Measurements from ENCODE around the gene HINT2.

The HINT2 gene

GRCh38 chr9:35790025-35790384 lies 24.8 kb downstream of the HINT2 start:
- Histone ChIP-seq H3K36me3 (ENCODE audit: control insufficient read depth, low read depth, low read length) (no peaks in the 10 kb centered on the region), H3K4me1 (ENCODE audit: control insufficient read depth, low read depth, low read length) (peaks cover 12% of the 10 kb centered on the region), H3K9me3 (ENCODE audit: control insufficient read depth, low read depth, low read length) (no peaks in the 10 kb centered on the region), H3K27ac (ENCODE audit: low read length) (no peak overlapping the region), H3K9ac (ENCODE audit: low read length) (no peak overlapping the region), H3K27me3 (ENCODE audit: control insufficient read depth, insufficient read depth, low read length) (peaks cover 7% of the 10 kb centered on the region), H3K4me3 (ENCODE audit: low read length) (no peak overlapping the region)

GRCh38 chr9:35789541-35789940 lies 25.3 kb downstream of the HINT2 start:
- peaks cover 7% of the 10 kb centered on the region for H3K27me3 ChIP-seq (ENCODE audit: control insufficient read depth, insufficient read depth, low read length)
- peaks cover 12% of the 10 kb centered on the region for H3K4me1 ChIP-seq (ENCODE audit: control insufficient read depth, low read depth, low read length)
- H3K9ac ChIP-seq (ENCODE audit: low read length) = no peak overlapping the region
- no peak overlapping the region for H3K27ac ChIP-seq (ENCODE audit: low read length)
- no peaks in the 10 kb centered on the region for H3K9me3 ChIP-seq (ENCODE audit: control insufficient read depth, low read depth, low read length)
- no peaks in the 10 kb centered on the region for H3K36me3 ChIP-seq (ENCODE audit: control insufficient read depth, low read depth, low read length)
- no peak overlapping the region for H3K4me3 ChIP-seq (ENCODE audit: low read length)

GRCh38 chr9:35783418-35783817 lies 31.4 kb downstream of the HINT2 start:
- Histone ChIP-seq H3K27me3 (ENCODE audit: control insufficient read depth, insufficient read depth, low read length) (no peaks in the 10 kb centered on the region), H3K9me3 (ENCODE audit: control insufficient read depth, low read depth, low read length) (no peaks in the 10 kb centered on the region), H3K9ac (ENCODE audit: low read length) (no peak overlapping the region), H3K27ac (ENCODE audit: low read length) (no peak overlapping the region), H3K36me3 (ENCODE audit: control insufficient read depth, low read depth, low read length) (no peaks in the 10 kb centered on the region), H3K4me1 (ENCODE audit: control insufficient read depth, low read depth, low read length) (no peaks in the 10 kb centered on the region), H3K4me3 (ENCODE audit: low read length) (no peak overlapping the region)

- Histone ChIP-seq H3K27me3 (ENCODE audit: control insufficient read depth, insufficient read depth, low read length) (no peaks in the 10 kb centered on the region), H3K9me3 (ENCODE audit: control insufficient read depth, low read depth, low read length) (no peaks in the 10 kb centered on the region), H3K36me3 (ENCODE audit: control insufficient read depth, low read depth, low read length) (no peaks in the 10 kb centered on the region), H3K4me3 (ENCODE audit: low read length) (no peak overlapping the region), H3K27ac (ENCODE audit: low read length) (no peak overlapping the region), H3K9ac (ENCODE audit: low read length) (no peak overlapping the region), H3K4me1 (ENCODE audit: control insufficient read depth, low read depth, low read length) (peaks cover under 1% of the 10 kb centered on the region)
Observed at GRCh38 chr9:35781066-35781465, 33.8 kb downstream of the HINT2 start.

GRCh38 chr9:35778496-35778895 lies 36.3 kb downstream of the HINT2 start:
- Histone ChIP-seq H3K9me3 (ENCODE audit: control insufficient read depth, low read depth, low read length) (no peaks in the 10 kb centered on the region), H3K4me3 (ENCODE audit: low read length) (no peak overlapping the region), H3K27ac (ENCODE audit: low read length) (no peak overlapping the region), H3K27me3 (ENCODE audit: control insufficient read depth, insufficient read depth, low read length) (no peaks in the 10 kb centered on the region), H3K4me1 (ENCODE audit: control insufficient read depth, low read depth, low read length) (peaks cover 11% of the 10 kb centered on the region), H3K9ac (ENCODE audit: low read length) (no peak overlapping the region), H3K36me3 (ENCODE audit: control insufficient read depth, low read depth, low read length) (no peaks in the 10 kb centered on the region)

GRCh38 chr9:35776018-35776417 lies 38.8 kb downstream of the HINT2 start:
- Histone ChIP-seq H3K9me3 (ENCODE audit: control insufficient read depth, low read depth, low read length) (no peaks in the 10 kb centered on the region), H3K27ac (ENCODE audit: low read length) (no peak overlapping the region)

GRCh38 chr9:35774907-35775635 lies 39.8 kb downstream of the HINT2 start:
- H3K27me3 ChIP-seq (ENCODE audit: control insufficient read depth, insufficient read depth, low read length) = no peaks in the 10 kb centered on the region
- H3K36me3 ChIP-seq (ENCODE audit: control insufficient read depth, low read depth, low read length) = no peaks in the 10 kb centered on the region
- H3K4me1 ChIP-seq (ENCODE audit: control insufficient read depth, low read depth, low read length) = peaks cover 11% of the 10 kb centered on the region
- no peak overlapping the region for H3K27ac ChIP-seq (ENCODE audit: low read length)
- H3K9me3 ChIP-seq (ENCODE audit: control insufficient read depth, low read depth, low read length) = no peaks in the 10 kb centered on the region
- no peak overlapping the region for H3K9ac ChIP-seq (ENCODE audit: low read length)
- no peak overlapping the region for H3K4me3 ChIP-seq (ENCODE audit: low read length)

More at GRCh38 chr9:35776018-35776417, 38.8 kb downstream of the HINT2 start:
- no peak overlapping the region for H3K4me3 ChIP-seq (ENCODE audit: low read length)
- no peak overlapping the region for H3K9ac ChIP-seq (ENCODE audit: low read length)
- no peaks in the 10 kb centered on the region for H3K36me3 ChIP-seq (ENCODE audit: control insufficient read depth, low read depth, low read length)
- peaks cover 11% of the 10 kb centered on the region for H3K4me1 ChIP-seq (ENCODE audit: control insufficient read depth, low read depth, low read length)
- no peaks in the 10 kb centered on the region for H3K27me3 ChIP-seq (ENCODE audit: control insufficient read depth, insufficient read depth, low read length)

- Histone ChIP-seq H3K4me3 (ENCODE audit: low read length) (no peak overlapping the region), H3K27me3 (ENCODE audit: control insufficient read depth, insufficient read depth, low read length) (no peaks in the 10 kb centered on the region), H3K9ac (ENCODE audit: low read length) (no peak overlapping the region), H3K36me3 (ENCODE audit: control insufficient read depth, low read depth, low read length) (no peaks in the 10 kb centered on the region), H3K4me1 (ENCODE audit: control insufficient read depth, low read depth, low read length) (peaks cover 11% of the 10 kb centered on the region), H3K9me3 (ENCODE audit: control insufficient read depth, low read depth, low read length) (no peaks in the 10 kb centered on the region), H3K27ac (ENCODE audit: low read length) (no peak overlapping the region)
Observed at GRCh38 chr9:35771943-35772342, 42.9 kb downstream of the HINT2 start.

- Histone ChIP-seq H3K9ac (ENCODE audit: low read length) (no peak overlapping the region), H3K27me3 (ENCODE audit: control insufficient read depth, insufficient read depth, low read length) (no peaks in the 10 kb centered on the region), H3K36me3 (ENCODE audit: control insufficient read depth, low read depth, low read length) (no peaks in the 10 kb centered on the region), H3K27ac (ENCODE audit: low read length) (no peak overlapping the region), H3K4me1 (ENCODE audit: control insufficient read depth, low read depth, low read length) (peaks cover 11% of the 10 kb centered on the region), H3K4me3 (ENCODE audit: low read length) (no peak overlapping the region), H3K9me3 (ENCODE audit: control insufficient read depth, low read depth, low read length) (no peaks in the 10 kb centered on the region)
Observed at GRCh38 chr9:35771534-35771933, 43.3 kb downstream of the HINT2 start.

GRCh38 chr9:35771075-35771433 lies 43.8 kb downstream of the HINT2 start:
- Histone ChIP-seq H3K27ac (ENCODE audit: low read length) (no peak overlapping the region), H3K4me1 (ENCODE audit: control insufficient read depth, low read depth, low read length) (peaks cover 11% of the 10 kb centered on the region), H3K9ac (ENCODE audit: low read length) (no peak overlapping the region), H3K36me3 (ENCODE audit: control insufficient read depth, low read depth, low read length) (no peaks in the 10 kb centered on the region), H3K27me3 (ENCODE audit: control insufficient read depth, insufficient read depth, low read length) (no peaks in the 10 kb centered on the region), H3K4me3 (ENCODE audit: low read length) (no peak overlapping the region), H3K9me3 (ENCODE audit: control insufficient read depth, low read depth, low read length) (no peaks in the 10 kb centered on the region)

GRCh38 chr9:35769763-35770162 lies 45.1 kb downstream of the HINT2 start:
- H3K9me3 ChIP-seq (ENCODE audit: control insufficient read depth, low read depth, low read length) = no peaks in the 10 kb centered on the region
- H3K36me3 ChIP-seq (ENCODE audit: control insufficient read depth, low read depth, low read length) = no peaks in the 10 kb centered on the region
- H3K4me1 ChIP-seq (ENCODE audit: control insufficient read depth, low read depth, low read length) = no peaks in the 10 kb centered on the region
- no peak overlapping the region for H3K4me3 ChIP-seq (ENCODE audit: low read length)
- H3K9ac ChIP-seq (ENCODE audit: low read length) = no peak overlapping the region
- no peak overlapping the region for H3K27ac ChIP-seq (ENCODE audit: low read length)
- no peaks in the 10 kb centered on the region for H3K27me3 ChIP-seq (ENCODE audit: control insufficient read depth, insufficient read depth, low read length)

GRCh38 chr9:35767458-35767857 lies 47.4 kb downstream of the HINT2 start:
- Histone ChIP-seq H3K27me3 (ENCODE audit: control insufficient read depth, insufficient read depth, low read length) (no peaks in the 10 kb centered on the region), H3K36me3 (ENCODE audit: control insufficient read depth, low read depth, low read length) (no peaks in the 10 kb centered on the region), H3K4me1 (ENCODE audit: control insufficient read depth, low read depth, low read length) (no peaks in the 10 kb centered on the region), H3K9me3 (ENCODE audit: control insufficient read depth, low read depth, low read length) (no peaks in the 10 kb centered on the region), H3K27ac (ENCODE audit: low read length) (no peak overlapping the region), H3K9ac (ENCODE audit: low read length) (no peak overlapping the region), H3K4me3 (ENCODE audit: low read length) (no peak overlapping the region)

Data from iPS-18a (cell line).